B cell (primary cell): Measurements from ENCODE around the gene TIMM17A. TPM values are rescaled to one million over a fixed set of nuclear protein-coding genes. Genes with fewer than 3 reads are reported as not detected.
A peak's percentile ranks its signal among the peaks of the same experiment; 100 is the strongest.

Experiments
- ATAC-seq: fragments of 200-7000 bp; cut with Tn5 transposase; one replicate; pipeline ENCODE4 v1.10.0; 2021; ENCODE audit warnings: low read depth, mild to moderate bottlenecking, moderate number of reproducible peaks, moderate library complexity
- CTCF ChIA-PET: fragments of 350-600 bp; sonication (Branson Sonifier 250); formaldehyde crosslinking; loops from one replicate; lab custom pipeline; 2021; ENCODE audit warnings: antibody characterized with exemption, inconsistent platforms; lab: Charles Lee
- POLR2A ChIA-PET: fragments of 350-600 bp; sonication (Branson Sonifier 250); formaldehyde crosslinking; loops from one replicate; lab custom pipeline; 2021; ENCODE audit warnings: antibody characterized with exemption; lab: Charles Lee
- DNase-seq: peaks from one replicate; pipeline ENCODE4 v3.0.0; 2013
- H2AFZ ChIP-seq: 2 replicates; pipeline ENCODE4 v1.6.1; 2012; ENCODE audit warnings: mild to moderate bottlenecking, low read depth, low read length; ENCODE audit not compliant: insufficient read depth, poor library complexity, severe bottlenecking
- H3K27ac ChIP-seq, 2 donors: 1 replicate in 1 of 2; 2 replicates in 1 of 2; pipeline ENCODE4 v1.5.1; 2012 to 2013; ENCODE audit warnings: low read length in 2 of 2, mild to moderate bottlenecking in 2 of 2, moderate library complexity in 1 of 2
- H3K27me3 ChIP-seq, 4 experiments: fragments of 200-600 bp in 1 of 4; sonication (generic) in 1 of 4; replicated peaks in 1 of 4; 1 replicate in 2 of 4; 2 replicates in 2 of 4; pipeline versions ENCODE4 v1.6.1 to v1.7.0; 2013 to 2016; ENCODE audit warnings: low read length in 3 of 4, mild to moderate bottlenecking in 2 of 4, mixed read lengths in 1 of 4, moderate library complexity in 1 of 4; ENCODE audit not compliant: insufficient read depth in 4 of 4, control insufficient read depth in 3 of 4; ENCODE audit errors: control extremely low read depth in 1 of 4
- H3K36me3 ChIP-seq, 2 experiments: replicated peaks in 1 of 2; 1 replicate in 1 of 2; 2 replicates in 1 of 2; pipeline versions ENCODE4 v1.6.1 to v1.7.1; 2013; ENCODE audit warnings: low read length in 1 of 2; ENCODE audit not compliant: insufficient read depth in 2 of 2, control insufficient read depth in 1 of 2; ENCODE audit errors: control extremely low read depth in 1 of 2, extremely low read depth in 1 of 2
- H3K4me1 ChIP-seq, 2 donors: fragments of 200-600 bp in 1 of 2; sonication (generic) in 1 of 2; 1 replicate in 1 of 2; 2 replicates in 1 of 2; pipeline versions ENCODE4 v1.5.1 to v1.6.1; 2013 to 2017; ENCODE audit warnings: low read length in 2 of 2; ENCODE audit not compliant: control insufficient read depth in 2 of 2, insufficient read depth in 2 of 2
- H3K4me2 ChIP-seq: replicated peaks from 2 replicates; pipeline ENCODE3; 2012; ENCODE audit warnings: mild to moderate bottlenecking, low read depth, low read length; ENCODE audit not compliant: poor library complexity, severe bottlenecking
- H3K4me3 ChIP-seq, 5 experiments: fragments of 200-600 bp in 1 of 5; sonication (generic) in 1 of 5; 1 replicate in 3 of 5; 2 replicates in 2 of 5; pipeline versions ENCODE4 v1.5.1 to v1.7.0; 2011 to 2016; ENCODE audit warnings: low read length in 4 of 5, mild to moderate bottlenecking in 4 of 5, low read depth in 2 of 5, control low read depth in 1 of 5, moderate library complexity in 1 of 5; ENCODE audit not compliant: insufficient read depth in 1 of 5; ENCODE audit errors: control extremely low read depth in 1 of 5, extremely low read depth in 1 of 5
- H3K79me2 ChIP-seq: fragments of 200-600 bp; sonication (generic); one replicate; pipeline ENCODE4 v1.6.0; 2016; ENCODE audit warnings: low read length; ENCODE audit not compliant: control insufficient read depth, insufficient read depth
- H3K9ac ChIP-seq: fragments of 200-600 bp; sonication (generic); 2 replicates; pipeline ENCODE4 v1.6.1; 2017; ENCODE audit warnings: mild to moderate bottlenecking, low read length, moderate library complexity
- H3K9me3 ChIP-seq, 3 donors: one replicate each; pipeline versions ENCODE4 v1.6.1 to v1.7.1; 2013; ENCODE audit warnings: low read length in 2 of 3; ENCODE audit not compliant: control insufficient read depth in 2 of 3, insufficient read depth in 1 of 3; ENCODE audit errors: control extremely low read depth in 1 of 3
- H4K20me1 ChIP-seq: 2 replicates; pipeline ENCODE4 v1.6.0; 2012; ENCODE audit warnings: mild to moderate bottlenecking, low read length; ENCODE audit not compliant: insufficient read depth, control insufficient read depth, poor library complexity, severe bottlenecking
- H3K27ac Mint-ChIP-seq: one replicate; pipeline ENCODE4 v1.8.0; 2021; ENCODE audit warnings: mixed read lengths
- H3K27me3 Mint-ChIP-seq: one replicate; pipeline ENCODE4 v1.8.0; 2021; ENCODE audit warnings: mixed read lengths
- H3K4me1 Mint-ChIP-seq: one replicate; pipeline ENCODE4 v1.8.0; 2021; ENCODE audit warnings: mixed read lengths
- H3K4me3 Mint-ChIP-seq: one replicate; pipeline ENCODE4 v1.8.0; 2021; ENCODE audit warnings: mixed read lengths
- H3K9me3 Mint-ChIP-seq: one replicate; pipeline ENCODE4 v1.8.0; 2022; ENCODE audit warnings: mixed read lengths; ENCODE audit not compliant: insufficient read depth
- CTCF ChIP-seq: fragments of 200-600 bp; IDR thresholded peaks from one replicate; pipeline ENCODE4 v1.8.0; 2022; ENCODE audit warnings: antibody characterized with exemption, mild to moderate bottlenecking
- EZH2 ChIP-seq: IDR thresholded peaks from 2 replicates; pipeline ENCODE4 v1.6.1; 2012; ENCODE audit warnings: borderline replicate concordance, low read depth, mild to moderate bottlenecking, moderate library complexity, low read length; ENCODE audit not compliant: insufficient read depth, poor library complexity, severe bottlenecking
- WGBS: methylation state at CpG from one replicate; pipeline ENCODE4 v1.1.5; 2013; ENCODE audit warnings: missing lambda C conversion rate; ENCODE audit not compliant: insufficient coverage; 5-methylcytosine and 5-hydroxymethylcytosine counted together
- intact Hi-C: fragments of 100-400 bp; cut with micrococcal nuclease; formaldehyde crosslinking; loops from one replicate; pipeline ENCODE4 v1.10.0; 2022
- polyA plus RNA-seq: library from polyadenylated mRNA; depleted of rRNA; stranded (reverse); fragments of >200 nt; gene quantifications from 2 replicates; pipeline ENCODE4 v1.2.3, GENCODE V29; 2012
- total RNA-seq, 2 donors: library from RNA; stranded (reverse); fragments of 120-200 nt in 1 of 2; gene quantifications; 1 replicate in 1 of 2; 2 replicates in 1 of 2; pipeline versions ENCODE4 v1.2.3 to v1.2.4, GENCODE V29; 2013 to 2022

Gene TIMM17A
- total and polyA plus RNA-seq, 2 donors (not counting 1 experiment from before 2014, with no cell fraction given), result 13.7 to 31.5 TPM

- Mint-ChIP-seq H3K4me3 (no peak overlapping the region), H3K27ac (no peak overlapping the region), H3K4me1 (peaks cover 14% of the 10 kb centered on the region), H3K9me3 (no peaks in the 10 kb centered on the region), H3K27me3 (peaks cover 42% of the 10 kb centered on the region)
- H3K4me1 ChIP-seq, result peaks cover 12 to 13% of the 10 kb centered on the region in 2 donors
- no peak for DNase-seq
- no peak overlapping the region for H3K4me2 ChIP-seq
- H3K27me3 ChIP-seq, result peaks cover 0 to 31% (median 26%) of the 10 kb centered on the region in 4 experiments
- H3K79me2 ChIP-seq, result no peaks in the 10 kb centered on the region
- no peak overlapping the region for H3K4me3 ChIP-seq
- no peak overlapping the region for H2AFZ ChIP-seq
- no peak for ATAC-seq
- intact Hi-C loops, result no loop called here
- no peaks in the 10 kb centered on the region for H4K20me1 ChIP-seq
- no peaks in the 10 kb centered on the region for H3K36me3 ChIP-seq
- H3K27ac ChIP-seq, result no peak overlapping the region
- ChIA-PET POLR2A (interaction anchor here (0.7 kb wide), 1 partner anchor 34 kb away, joined by 3 read pairs; no protein-coding TSS in a partner anchor), CTCF (no interaction called here)
- TF ChIP-seq EZH2 (no peak), CTCF (no peak)
- no peak overlapping the region for H3K9ac ChIP-seq
- peaks cover 0 to 6% (median 0%) of the 10 kb centered on the region in 3 donors for H3K9me3 ChIP-seq
Observed at GRCh38 chr1:201949491-201949890, 5.8 kb upstream of the TIMM17A start.

GRCh38 chr1:201954263-201955008 is 867 bp upstream of the TIMM17A start:
- Histone ChIP-seq H3K9me3 (no peaks in the 10 kb centered on the region), H3K27me3 (no peaks in the 10 kb centered on the region), H3K4me1 (peaks cover 12 to 15% of the 10 kb centered on the region in 2 donors), H3K36me3 (peaks cover 3 to 18% of the 10 kb centered on the region in 2 experiments), H2AFZ (peak overlapping the region; percentile 94), H3K4me3 (peak overlapping the region; percentile 72 to 98 (median 75)), H4K20me1 (no peaks in the 10 kb centered on the region), H3K4me2 (peak overlapping the region; percentile 79), H3K79me2 (peaks cover 43% of the 10 kb centered on the region), H3K9ac (peak overlapping the region; percentile 95), H3K27ac (peak overlapping the region; percentile 73 to 89)
- WGBS, result 44% methylated on average over 14 of the region's 24 CpGs
- Mint-ChIP-seq H3K27ac (peak overlapping the region; percentile 96), H3K9me3 (no peaks in the 10 kb centered on the region), H3K27me3 (no peaks in the 10 kb centered on the region), H3K4me3 (peak overlapping the region; percentile 98), H3K4me1 (peaks cover 26% of the 10 kb centered on the region)
- ChIA-PET POLR2A (interaction anchor here (0.7 kb wide), 5 partner anchors 12 to 1326 kb away, joined by 3 to 7 read pairs (median 4); no protein-coding TSS in a partner anchor), CTCF (interaction anchor here (0.7 to 1.5 kb wide), 3 partner anchors 18 to 119 kb away, joined by 3 to 4 read pairs (median 4); no protein-coding TSS in a partner anchor)
- peak; percentile 26 for DNase-seq
- TF ChIP-seq EZH2 (no peak), CTCF (no peak)
- ATAC-seq, result no peak
- intact Hi-C loops, result loop anchor here (1.0 to 10.0 kb wide), 3 partner anchors 29 to 1910 kb away; partner anchors contain the start of gene SNRPE
